A549 (cell line): ENCODE results near the gene POU2F3.

ENCODE experiments used
- CEBPB ChIP-seq, 2 experiments: fragments of >200 bp in 1 of 2; sonication (Bioruptor Twin) in 1 of 2; formaldehyde crosslinking in 1 of 2; IDR thresholded peaks; 2 replicates each; pipeline ENCODE4 v1.6.1; 2012 to 2016
- CTCF ChIP-seq: fragments of >200 bp; sonication (Bioruptor Twin); formaldehyde crosslinking; IDR thresholded peaks from 3 replicates; pipeline ENCODE4 v1.5.1; 2016
- POLR2A ChIP-seq: IDR thresholded peaks from 2 replicates; pipeline ENCODE4 v1.6.1; 2012; ENCODE audit warnings: mild to moderate bottlenecking, low read length
- REST ChIP-seq: fragments of 200-600 bp; sonication (generic); IDR thresholded peaks from 2 replicates; pipeline ENCODE4 v1.6.1; 2016; ENCODE audit warnings: antibody characterized with exemption, mild to moderate bottlenecking, moderate library complexity
- SMC3 ChIP-seq: fragments of >200 bp; sonication (Bioruptor Twin); formaldehyde crosslinking; IDR thresholded peaks from 3 replicates; pipeline ENCODE4 v1.6.1; 2018; ENCODE audit warnings: inconsistent platforms
- ZFP36 ChIP-seq: fragments of 450-650 bp; IDR thresholded peaks from 2 replicates; pipeline ENCODE4 v1.6.1; 2014; ENCODE audit warnings: borderline replicate concordance; ENCODE audit not compliant: partially characterized antibody

- TF ChIP-seq ZFP36, result no peak
- no peak for TF ChIP-seq SMC3
- TF ChIP-seq REST, result no peak
- TF ChIP-seq CTCF, result no peak
- no peak for TF ChIP-seq POLR2A
- TF ChIP-seq CEBPB (IDR thresholded peaks at IDR 0.05), result no peak
These were observed 56.6 kb downstream of the POU2F3 start for GRCh38 chr11:120296554-120296953.
